Activated T-cell treated with anti-CD3 and anti-CD28 coated beads, Interleukin-2, amount 50 U/mL, for 48 hours (primary cell): ENCODE data around the gene MEMO1.
"Not testable (repeated sequence)": the region's sequence is repeated elsewhere in the genome, so short reads cannot be mapped to it uniquely, and the experiment has no call there.

Experiments
- DNase-seq, 2 experiments: peaks; one replicate each; pipeline ENCODE4 v3.0.0-alpha.2; 2020

Gene MEMO1

DNA sequence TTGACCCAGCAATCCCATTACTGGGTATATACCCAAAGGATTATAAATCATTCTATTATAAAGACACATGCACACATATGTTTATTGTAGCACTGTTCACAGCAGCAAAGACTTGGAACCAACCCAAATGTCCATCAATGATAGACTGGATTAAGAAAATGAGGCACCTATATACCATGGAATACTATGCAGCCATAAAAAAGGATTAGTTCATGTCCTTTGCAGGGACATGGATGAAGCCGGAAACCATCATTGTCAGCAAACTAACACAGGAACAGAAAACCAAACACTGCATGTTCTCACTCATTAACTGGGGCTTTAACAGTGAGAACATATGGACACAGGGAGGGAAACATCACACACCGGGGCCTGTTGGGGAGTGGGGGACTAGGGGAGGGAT is 110.7 kb downstream of the MEMO1 start:
- not testable (repeated sequence) for DNase-seq

- not testable (repeated sequence) for DNase-seq
Measured at GRCh38 chr2:31898346-31898745, 112.5 kb downstream of the MEMO1 start.

DNA sequence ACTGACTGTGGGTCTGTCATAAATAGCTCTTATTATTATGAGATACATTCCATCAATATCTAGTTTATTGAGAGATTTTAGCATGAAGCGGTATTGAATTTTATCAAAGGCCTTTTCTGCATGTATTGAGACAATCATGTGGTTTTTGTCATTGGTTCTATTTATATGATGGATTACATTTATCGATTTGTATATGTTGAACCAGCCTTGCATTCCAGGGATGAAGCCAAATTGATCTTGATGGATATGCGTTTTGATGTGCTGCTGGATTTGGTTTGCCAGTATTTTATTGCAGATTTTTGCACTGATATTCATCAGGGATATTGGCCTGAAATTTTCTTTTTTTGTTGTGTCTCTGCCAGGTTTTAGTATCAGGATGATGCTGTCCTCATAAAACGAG is 113.5 kb downstream of the MEMO1 start:
- not testable (repeated sequence) for DNase-seq

DNA sequence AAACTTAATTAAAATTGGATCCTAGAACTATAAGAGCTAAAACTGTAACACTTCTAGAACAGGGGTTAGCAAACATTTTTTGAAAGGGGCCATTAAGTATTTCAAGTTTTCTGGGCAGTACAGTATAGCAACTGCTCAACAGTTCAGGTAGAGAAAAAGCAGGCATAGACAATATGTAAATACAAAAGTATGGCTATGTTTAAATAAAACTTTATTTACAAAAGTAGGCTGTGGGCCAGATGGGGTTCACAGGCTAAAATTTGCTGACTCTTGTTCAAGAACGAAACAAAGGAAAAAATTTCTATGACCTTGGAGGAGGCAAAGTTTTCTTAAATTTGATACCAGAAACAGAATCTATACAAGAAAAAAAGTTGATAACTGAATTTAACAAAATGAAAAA is 114.5 kb downstream of the MEMO1 start:
- DNase-seq = no peak

GRCh38 chr2:31894656-31895055 is 116.2 kb downstream of the MEMO1 start:
- no peak for DNase-seq

- DNase-seq = no peak
Measured at GRCh38 chr2:31893094-31893493, 117.7 kb downstream of the MEMO1 start.

DNA sequence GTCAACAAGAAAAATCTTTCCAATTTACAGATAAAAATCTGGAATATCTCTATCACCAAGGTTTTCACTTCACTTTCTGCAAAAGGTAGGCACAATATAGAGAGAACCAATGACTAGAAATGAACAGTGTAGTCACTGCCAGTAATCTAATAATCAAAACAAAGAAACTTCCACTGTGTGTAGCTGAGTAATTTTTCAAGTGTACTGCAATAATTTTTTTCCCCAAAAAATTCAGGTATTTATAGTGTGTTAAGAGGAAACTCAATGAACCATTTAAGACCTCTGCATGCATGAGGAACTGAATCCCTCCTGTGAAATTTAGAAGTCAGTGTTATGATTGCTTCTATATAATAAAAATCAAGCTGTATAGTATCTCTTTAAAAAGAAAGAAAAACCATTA is 121.8 kb downstream of the MEMO1 start:
- no peak for DNase-seq

- DNase-seq = no peak
Measured at GRCh38 chr2:31888550-31888949, 122.3 kb downstream of the MEMO1 start.

- DNase-seq = no peak
Measured at GRCh38 chr2:31886700-31887099, 124.1 kb downstream of the MEMO1 start.

GRCh38 chr2:31877008-31877407 is 133.8 kb downstream of the MEMO1 start:
- DNase-seq = no peak

- DNase-seq = no peak
Measured at GRCh38 chr2:31874071-31874470, 136.7 kb downstream of the MEMO1 start.

- DNase-seq = no peak
Measured at GRCh38 chr2:31865215-31865614, 145.6 kb downstream of the MEMO1 start.

GRCh38 chr2:31863867-31864266 is 146.9 kb downstream of the MEMO1 start:
- no peak for DNase-seq

GRCh38 chr2:31863015-31863656 is 147.7 kb downstream of the MEMO1 start:
- DNase-seq = not testable (repeated sequence)

- no peak for DNase-seq
Measured at GRCh38 chr2:31859959-31860358, 150.8 kb downstream of the MEMO1 start.

DNA sequence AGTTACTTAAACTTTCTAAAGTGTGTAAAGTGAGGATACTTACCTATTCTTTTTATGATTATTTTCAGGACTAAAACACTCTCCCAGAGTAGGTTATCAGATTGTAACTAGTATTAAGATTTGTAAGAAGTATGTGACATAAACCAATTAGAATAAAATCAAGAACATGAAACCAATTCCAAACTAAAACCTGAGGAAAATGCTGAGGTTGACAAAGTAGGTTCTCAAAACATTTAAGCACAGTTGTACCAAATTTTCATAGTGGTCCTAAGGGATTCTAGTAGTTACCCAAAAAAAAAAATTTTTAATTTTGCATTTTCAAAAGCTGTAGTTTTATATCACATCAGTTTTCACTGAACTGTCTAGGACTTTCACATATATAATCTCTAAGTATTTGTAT is 157.3 kb downstream of the MEMO1 start:
- DNase-seq = no peak

DNA sequence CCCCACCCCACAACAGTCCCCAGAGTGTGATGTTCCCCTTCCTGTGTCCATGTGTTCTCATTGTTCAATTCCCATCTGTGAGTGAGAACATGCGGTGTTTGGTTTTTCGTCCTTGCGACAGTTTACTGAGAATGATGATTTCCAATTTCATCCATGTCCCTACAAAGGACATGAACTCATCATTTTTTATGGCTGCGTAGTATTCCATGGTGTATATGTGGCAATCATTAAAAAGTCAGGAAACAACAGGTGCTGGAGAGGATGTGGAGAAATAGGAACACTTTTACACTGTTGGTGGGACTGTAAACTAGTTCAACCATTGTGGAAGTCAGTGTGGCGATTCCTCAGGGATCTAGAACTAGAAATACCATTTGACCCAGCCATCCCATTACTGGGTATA is 168.7 kb downstream of the MEMO1 start:
- not testable (repeated sequence) for DNase-seq

DNA sequence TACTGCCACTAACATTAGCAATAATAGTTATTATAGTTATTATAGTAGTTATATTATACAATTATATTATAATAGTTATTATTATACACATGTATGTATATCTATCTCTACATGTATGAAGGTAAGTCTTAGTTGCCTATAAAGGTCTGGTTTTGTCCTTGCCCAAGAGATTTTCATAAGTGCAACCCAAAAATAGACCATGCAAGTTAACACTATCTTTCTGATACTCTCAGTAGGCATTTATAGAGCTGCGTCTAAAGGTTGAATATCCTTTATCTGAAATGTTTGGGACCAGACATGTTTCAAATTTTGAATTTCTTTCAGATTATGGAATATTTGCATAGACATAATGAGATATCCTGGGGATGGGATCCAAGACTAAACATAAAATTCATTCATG is 175.4 kb downstream of the MEMO1 start:
- no peak for DNase-seq

DNA sequence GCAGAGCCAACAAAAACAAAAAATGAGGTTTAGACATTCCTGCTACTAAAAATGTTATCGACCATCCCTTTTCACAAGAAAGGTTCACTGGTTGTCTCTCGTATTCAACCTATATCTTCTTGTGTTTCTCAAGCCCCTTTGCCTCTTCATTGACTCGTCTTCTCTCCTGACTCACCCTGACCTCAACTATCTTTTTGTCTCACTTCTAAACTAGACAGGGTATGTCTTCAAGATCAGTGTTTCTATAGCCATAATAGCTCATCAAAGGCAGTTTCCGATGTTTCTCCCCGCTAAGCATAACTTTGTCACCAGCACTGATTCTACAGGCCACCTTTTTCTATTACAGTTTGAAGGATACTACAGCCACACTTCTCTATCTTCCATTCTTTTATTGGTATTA is 178.4 kb downstream of the MEMO1 start:
- DNase-seq = no peak

DNA sequence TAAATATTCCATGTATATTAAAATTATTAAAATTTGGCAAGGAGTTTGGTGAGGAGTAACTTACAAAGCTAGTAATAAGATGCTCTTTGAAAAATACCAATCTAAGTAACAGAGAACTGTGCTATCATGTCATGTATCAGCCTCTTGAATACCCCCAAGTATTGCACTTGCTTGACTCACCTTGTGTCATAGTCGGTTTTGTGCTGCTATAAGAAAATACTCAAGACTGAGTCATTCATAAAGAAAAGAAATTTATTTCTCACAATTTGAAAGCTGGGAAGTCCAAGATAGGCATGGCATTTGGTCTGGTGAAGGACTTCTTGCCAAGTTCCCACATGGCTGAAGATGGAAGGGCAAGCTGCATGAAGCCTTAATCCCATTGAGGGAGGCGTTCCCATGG is 179.2 kb downstream of the MEMO1 start:
- DNase-seq = no peak

DNA sequence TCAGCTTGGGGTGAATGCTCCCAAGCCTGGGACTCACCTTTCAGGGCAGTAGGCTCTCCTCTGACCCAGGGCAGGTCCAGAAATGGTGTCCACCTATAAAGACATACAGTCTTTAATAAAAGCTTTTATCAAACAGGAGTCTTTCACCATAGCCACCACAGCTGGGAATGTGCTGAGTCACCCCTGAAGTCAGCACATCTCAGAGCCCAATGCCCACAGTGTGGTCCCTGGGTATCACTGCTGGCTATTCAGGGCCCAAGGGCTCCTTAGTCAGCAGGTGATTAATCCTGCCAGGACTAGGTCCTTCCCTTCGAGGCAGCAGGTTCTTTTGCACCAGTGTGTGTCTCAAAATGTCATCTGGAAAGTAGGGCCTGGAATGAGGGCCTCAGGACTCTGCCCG is 181.9 kb downstream of the MEMO1 start:
- DNase-seq = no peak

DNA sequence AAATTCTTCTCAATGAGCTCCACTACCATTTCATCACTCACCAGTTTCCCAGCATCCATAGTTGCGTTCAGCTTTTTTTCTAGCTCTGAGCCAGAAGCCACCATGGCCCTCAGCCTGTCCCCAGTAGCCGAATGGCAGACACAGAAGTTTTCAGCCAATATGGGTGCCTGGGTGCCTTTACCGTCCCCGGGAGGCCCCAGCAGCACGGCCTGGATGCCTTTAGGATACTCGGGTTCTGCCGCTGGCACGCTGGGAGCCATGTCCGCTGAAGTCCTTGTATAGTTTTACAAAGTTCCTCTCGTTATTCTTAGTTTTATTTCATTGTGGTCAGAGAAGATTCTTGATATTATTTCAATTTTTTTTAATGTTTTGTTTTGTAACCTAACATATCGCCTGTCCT is 187.2 kb downstream of the MEMO1 start:
- DNase-seq = no peak

DNA sequence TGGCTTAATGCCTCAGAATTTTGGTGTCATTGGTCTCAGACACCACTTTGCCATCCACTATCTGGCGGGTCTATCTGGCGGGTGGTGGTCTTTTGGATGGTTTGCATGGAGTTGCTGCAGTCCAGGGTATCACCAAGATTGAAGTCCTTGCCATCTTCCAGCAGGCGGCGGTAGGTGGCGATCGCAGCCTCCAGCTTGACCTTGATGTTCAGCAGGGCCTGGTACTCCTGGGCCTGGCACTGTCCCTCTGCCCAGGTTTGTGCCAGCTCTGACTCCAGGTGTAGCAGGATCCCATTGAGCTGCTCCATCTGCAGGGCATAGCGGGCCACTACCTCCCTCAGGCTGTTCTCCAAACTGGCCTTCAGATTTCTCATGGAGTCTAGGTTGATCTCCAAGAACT is 188.2 kb downstream of the MEMO1 start:
- DNase-seq = no peak
